AG09319 (cell line): ENCODE measurements around the gene TSPAN4.
A peak's percentile ranks its signal among the peaks of the same experiment; 100 is the strongest.

Experiments used
- DNase-seq: peaks from one replicate; pipeline ENCODE4 v3.0.0-alpha.2; 2010; ENCODE audit warnings: low read depth; ENCODE audit errors: extremely low read depth
- CTCF ChIP-seq: IDR thresholded peaks from 2 replicates; pipeline ENCODE4 v1.5.1; 2011; ENCODE audit warnings: low read depth, mild to moderate bottlenecking, inconsistent platforms, low read length, moderate library complexity

TSPAN4 gene

GRCh38 chr11:796565-797295 is 45.9 kb upstream of the TSPAN4 start:
- TF ChIP-seq CTCF: no peak
- no peak for DNase-seq

GRCh38 chr11:797296-798092 is 45.2 kb upstream of the TSPAN4 start:
- no peak for DNase-seq
- no peak for TF ChIP-seq CTCF

- TF ChIP-seq CTCF: peak; percentile 40
- DNase-seq: no peak
Measured at GRCh38 chr11:798093-798713, 44.4 kb upstream of the TSPAN4 start, which contains the start of gene SLC25A22. Gene SLC25A22 (minus strand): TSS chr11:798281. CDS start chr11:795006, 3,275 bp downstream.

- no peak for TF ChIP-seq CTCF
- DNase-seq: no peak
Measured at GRCh38 chr11:799641-800316, 42.9 kb upstream of the TSPAN4 start.

- DNase-seq: no peak
Measured at GRCh38 chr11:800473-800872, 42.2 kb upstream of the TSPAN4 start.

GRCh38 chr11:801097-801780 is 41.4 kb upstream of the TSPAN4 start:
- no peak for TF ChIP-seq CTCF

More at GRCh38 chr11:800473-800872, 42.2 kb upstream of the TSPAN4 start:
- TF ChIP-seq CTCF: no peak

More at GRCh38 chr11:801097-801780, 41.4 kb upstream of the TSPAN4 start:
- DNase-seq: no peak
